ENCODE results near the gene FAM9B.

FAM9B gene

DNA sequence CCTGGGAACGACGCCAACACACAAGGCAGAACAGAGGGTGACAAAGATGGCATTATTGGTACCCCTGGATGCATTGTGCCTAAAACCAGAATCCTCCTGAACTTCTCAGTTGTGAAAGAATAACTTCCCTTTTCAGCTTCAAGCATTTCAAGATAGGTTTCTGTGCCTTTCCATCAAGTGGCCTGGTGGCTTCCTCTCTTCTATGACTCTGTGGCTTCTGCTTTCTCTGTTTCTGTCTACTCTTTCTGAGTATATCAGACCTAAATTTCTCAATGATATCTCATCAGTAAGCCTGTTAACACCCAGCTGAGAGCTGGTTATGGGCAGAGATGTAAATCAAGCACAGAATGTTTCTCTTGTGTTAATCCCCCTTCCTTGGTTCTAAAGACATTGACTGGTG lies 21.4 kb upstream of the FAM9B start:
- TF ChIP-seq, protein P1, sequence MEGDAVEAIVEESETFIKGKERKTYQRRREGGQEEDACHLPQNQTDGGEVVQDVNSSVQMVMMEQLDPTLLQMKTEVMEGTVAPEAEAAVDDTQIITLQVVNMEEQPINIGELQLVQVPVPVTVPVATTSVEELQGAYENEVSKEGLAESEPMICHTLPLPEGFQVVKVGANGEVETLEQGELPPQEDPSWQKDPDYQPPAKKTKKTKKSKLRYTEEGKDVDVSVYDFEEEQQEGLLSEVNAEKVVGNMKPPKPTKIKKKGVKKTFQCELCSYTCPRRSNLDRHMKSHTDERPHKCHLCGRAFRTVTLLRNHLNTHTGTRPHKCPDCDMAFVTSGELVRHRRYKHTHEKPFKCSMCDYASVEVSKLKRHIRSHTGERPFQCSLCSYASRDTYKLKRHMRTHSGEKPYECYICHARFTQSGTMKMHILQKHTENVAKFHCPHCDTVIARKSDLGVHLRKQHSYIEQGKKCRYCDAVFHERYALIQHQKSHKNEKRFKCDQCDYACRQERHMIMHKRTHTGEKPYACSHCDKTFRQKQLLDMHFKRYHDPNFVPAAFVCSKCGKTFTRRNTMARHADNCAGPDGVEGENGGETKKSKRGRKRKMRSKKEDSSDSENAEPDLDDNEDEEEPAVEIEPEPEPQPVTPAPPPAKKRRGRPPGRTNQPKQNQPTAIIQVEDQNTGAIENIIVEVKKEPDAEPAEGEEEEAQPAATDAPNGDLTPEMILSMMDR (IDR thresholded peaks at IDR 0.05) = no peak

GRCh38 chrX:9052081-9052480 lies 18.2 kb upstream of the FAM9B start:
- TF ChIP-seq, protein P1 (IDR thresholded peaks at IDR 0.05) = no peak

GRCh38 chrX:9050331-9050730 lies 16.4 kb upstream of the FAM9B start:
- TF ChIP-seq, protein P1 (IDR thresholded peaks at IDR 0.05) = no peak

GRCh38 chrX:9048801-9049200 lies 14.9 kb upstream of the FAM9B start:
- TF ChIP-seq, protein P1 (IDR thresholded peaks at IDR 0.05) = no peak

DNA sequence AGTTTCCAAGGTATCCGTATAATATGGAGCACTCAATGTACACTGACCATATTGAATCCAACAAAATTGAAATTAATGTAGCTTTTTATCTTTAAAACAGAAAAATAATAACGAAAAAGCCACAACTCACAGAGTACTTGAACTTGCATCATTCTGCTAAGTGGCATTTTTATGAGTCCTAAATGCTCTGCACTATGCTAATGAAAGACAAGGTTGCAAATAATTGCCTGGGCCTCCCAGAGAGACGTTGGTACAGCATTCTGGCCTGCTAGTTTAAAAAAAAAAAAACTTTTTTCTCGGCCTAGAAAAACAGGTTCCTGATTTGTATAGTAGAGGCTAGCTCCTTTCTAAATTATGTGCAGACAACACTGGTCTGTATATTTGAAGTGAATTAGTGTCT lies 4.3 kb upstream of the FAM9B start:
- TF ChIP-seq, protein P1 (IDR thresholded peaks at IDR 0.05) = no peak

DNA sequence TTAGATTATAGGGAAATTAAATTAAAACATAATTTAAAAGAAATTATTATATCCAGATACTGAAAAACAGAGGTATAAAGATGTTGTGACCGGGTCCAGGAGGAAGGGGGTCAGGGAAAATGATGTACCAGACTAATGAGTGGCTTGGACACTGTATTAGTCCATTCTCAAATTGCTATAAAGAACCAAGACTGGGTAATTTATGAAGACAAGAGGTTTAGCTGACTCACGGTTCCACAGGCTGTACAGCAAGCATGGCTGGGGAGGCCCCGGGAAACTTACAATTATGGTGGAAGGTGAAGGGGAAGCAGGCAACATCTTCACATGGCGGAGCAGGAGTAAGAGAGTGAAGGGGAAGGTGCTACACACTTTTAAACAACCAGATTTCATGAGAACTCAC lies 3.4 kb upstream of the FAM9B start:
- TF ChIP-seq, protein P1 (IDR thresholded peaks at IDR 0.05) = no peak

DNA sequence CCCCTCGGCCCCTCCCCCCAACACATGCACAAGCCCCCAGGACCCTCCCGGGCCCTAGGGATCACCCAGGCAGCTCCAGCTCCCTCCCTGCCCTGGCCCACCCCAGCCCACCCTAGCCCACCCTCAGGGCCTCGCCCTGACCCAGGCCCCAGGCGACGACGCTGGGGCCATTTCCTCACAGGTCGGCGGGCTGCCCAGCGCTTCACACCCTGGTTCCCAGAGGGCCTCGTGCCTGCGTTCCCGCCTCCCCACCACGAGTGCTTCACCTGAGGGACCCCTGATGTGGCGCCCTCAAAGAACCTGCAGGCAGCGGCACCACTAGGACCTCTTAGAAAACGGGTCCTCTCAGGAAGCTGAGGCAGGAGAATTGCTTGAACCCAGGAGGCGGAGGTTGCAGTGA lies 341 bp downstream of the FAM9B start:
- TF ChIP-seq, protein P1 (IDR thresholded peaks at IDR 0.05) = no peak

DNA sequence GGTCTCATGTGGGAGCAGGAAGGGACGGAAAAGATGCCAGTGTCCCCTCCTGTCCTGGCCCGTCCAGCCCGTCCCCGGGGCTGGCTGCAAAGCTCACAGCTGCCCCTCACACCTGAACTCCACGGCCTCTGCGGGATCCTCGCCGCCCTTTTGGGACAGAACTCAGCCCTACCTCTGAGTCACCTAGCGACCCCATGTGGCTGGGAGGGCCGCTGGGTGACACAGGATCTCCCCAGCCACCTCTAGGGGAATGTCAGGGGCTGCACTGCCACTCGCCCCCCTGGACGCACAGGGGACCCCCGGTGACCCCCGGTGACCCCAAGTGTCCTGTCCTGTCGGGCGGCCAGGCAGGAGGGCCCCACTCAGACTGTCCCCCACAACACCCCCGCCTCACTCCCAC lies 748 bp downstream of the FAM9B start:
- TF ChIP-seq, protein P1 (IDR thresholded peaks at IDR 0.05) = no peak

All from LNCAP (cell line).